Measurements from ENCODE around the gene GPC2. TPM values are rescaled to one million over a fixed set of nuclear protein-coding genes. Genes with fewer than 3 reads are reported as not detected.
"Not testable (repeated sequence)": the region's sequence is repeated elsewhere in the genome, so short reads cannot be mapped to it uniquely, and the experiment has no call there.

Gene GPC2
- total RNA-seq, 1 donor from 2014 or later: 0.77 TPM

GRCh38 chr7:100185726-100186125, 8.5 kb upstream of the GPC2 start:
- Histone ChIP-seq H3K4me1 (no peaks in the 10 kb centered on the region), H3K27ac (no peak overlapping the region), H3K27me3 (ENCODE audit: low read depth) (no peaks in the 10 kb centered on the region), H3K4me3 (no peak overlapping the region), H3K36me3 (no peaks in the 10 kb centered on the region), H3K9me3 (no peaks in the 10 kb centered on the region)
- no peak for DNase-seq
- TF ChIP-seq CTCF (IDR thresholded peaks at IDR 0.05): no peak
- no peak for ATAC-seq
- intact Hi-C loops (cut with DNase I): no loop called here

GRCh38 chr7:100183090-100183489, 5.9 kb upstream of the GPC2 start:
- intact Hi-C loops (cut with DNase I); H3K4me3 ChIP-seq; H3K27me3 ChIP-seq (ENCODE audit: low read depth); H3K9me3 ChIP-seq; H3K27ac ChIP-seq; ATAC-seq; DNase-seq; H3K4me1 ChIP-seq; H3K36me3 ChIP-seq: not testable (repeated sequence)

- H3K36me3 ChIP-seq; H3K9me3 ChIP-seq; H3K27me3 ChIP-seq (ENCODE audit: low read depth); H3K4me3 ChIP-seq; DNase-seq; ATAC-seq; intact Hi-C loops (cut with DNase I); H3K4me1 ChIP-seq; H3K27ac ChIP-seq: not testable (repeated sequence)
Observed at GRCh38 chr7:100182616-100183015, 5.4 kb upstream of the GPC2 start.

- ATAC-seq; H3K36me3 ChIP-seq; H3K27ac ChIP-seq; H3K4me3 ChIP-seq; H3K9me3 ChIP-seq; DNase-seq; intact Hi-C loops (cut with DNase I); H3K27me3 ChIP-seq (ENCODE audit: low read depth): not testable (repeated sequence)
- H3K4me1 ChIP-seq: peaks cover 10% of the 10 kb centered on the region
Observed at GRCh38 chr7:100180084-100180483, 2.9 kb upstream of the GPC2 start.

GRCh38 chr7:100176096-100177044, 811 bp downstream of the GPC2 start:
- ATAC-seq (no peak), DNase-seq (no peak)
- Histone ChIP-seq H3K27me3 (ENCODE audit: low read depth) (peaks cover 9% of the 10 kb centered on the region), H3K4me3 (peak overlapping the region; percentile 55), H3K9me3 (no peaks in the 10 kb centered on the region), H3K36me3 (no peaks in the 10 kb centered on the region), H3K27ac (no peak overlapping the region), H3K4me1 (peaks cover 15% of the 10 kb centered on the region)
- TF ChIP-seq CTCF (IDR thresholded peaks at IDR 0.05): no peak
- intact Hi-C loops (cut with DNase I): no loop called here

GRCh38 chr7:100175296-100175935, 1.8 kb downstream of the GPC2 start:
- TF ChIP-seq CTCF (IDR thresholded peaks at IDR 0.05): no peak
- no peak for DNase-seq
- intact Hi-C loops (cut with DNase I): no loop called here
- Histone ChIP-seq H3K36me3 (no peaks in the 10 kb centered on the region), H3K4me1 (peaks cover 21% of the 10 kb centered on the region), H3K27ac (no peak overlapping the region), H3K27me3 (ENCODE audit: low read depth) (peaks cover 17% of the 10 kb centered on the region), H3K4me3 (no peak overlapping the region), H3K9me3 (no peaks in the 10 kb centered on the region)
- no peak for ATAC-seq

GRCh38 chr7:100174582-100174981, 2.6 kb downstream of the GPC2 start:
- intact Hi-C loops (cut with DNase I): no loop called here
- H3K36me3 ChIP-seq: no peaks in the 10 kb centered on the region
- peaks cover 21% of the 10 kb centered on the region for H3K4me1 ChIP-seq
- H3K9me3 ChIP-seq: no peaks in the 10 kb centered on the region
- DNase-seq (no peak), ATAC-seq (no peak)
- H3K27me3 ChIP-seq (ENCODE audit: low read depth): peaks cover 20% of the 10 kb centered on the region
- no peak overlapping the region for H3K27ac ChIP-seq
- no peak for TF ChIP-seq CTCF (IDR thresholded peaks at IDR 0.05)
- no peak overlapping the region for H3K4me3 ChIP-seq
